HG03103 (cell line): ENCODE data around the gene DAB2IP.
"Not testable (repeated sequence)": the region's sequence is repeated elsewhere in the genome, so short reads cannot be mapped to it uniquely, and the experiment has no call there.

Experiments used
- ATAC-seq: cut with Tn5 transposase; IDR thresholded peaks from one replicate; pipeline ENCODE4 v1.9.1; 2021; ENCODE audit warnings: low read depth; ENCODE audit not compliant: unreplicated experiment

DAB2IP gene

GRCh38 chr9:121651295-121652020 lies at the start of gene DAB2IP:
Gene DAB2IP, plus strand, starts transcription at chr9:121651634. Its CDS starts 142 bp downstream, at chr9:121651776.
- ATAC-seq, result no peak

GRCh38 chr9:121603028-121603427 lies 48.4 kb upstream of the DAB2IP start:
- ATAC-seq, result no peak

DNA sequence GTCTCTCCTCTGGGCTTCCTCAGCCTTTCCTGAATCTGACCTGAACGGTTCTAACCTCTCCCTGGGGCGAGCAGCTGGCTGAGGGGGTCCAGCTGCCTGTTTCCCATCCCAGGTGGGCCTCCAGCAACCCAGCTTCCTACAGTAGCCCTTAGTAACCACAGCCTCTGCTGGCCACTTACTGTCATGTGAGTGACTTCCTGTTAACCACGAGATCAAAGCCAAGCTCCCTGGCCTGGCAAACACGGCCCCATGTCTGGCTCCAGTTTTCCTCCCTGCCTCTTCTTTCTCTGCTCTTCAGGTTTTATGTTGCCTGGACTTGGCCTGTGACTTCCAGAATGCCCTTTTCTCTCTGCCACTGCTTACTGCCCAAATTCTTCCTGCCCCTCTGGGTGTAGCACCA lies 47.2 kb upstream of the DAB2IP start:
- ATAC-seq, result no peak

- no peak for ATAC-seq
Observed at GRCh38 chr9:121604654-121605053, 46.8 kb upstream of the DAB2IP start.

GRCh38 chr9:121607434-121608167 lies 43.8 kb upstream of the DAB2IP start:
- ATAC-seq, result no peak

DNA sequence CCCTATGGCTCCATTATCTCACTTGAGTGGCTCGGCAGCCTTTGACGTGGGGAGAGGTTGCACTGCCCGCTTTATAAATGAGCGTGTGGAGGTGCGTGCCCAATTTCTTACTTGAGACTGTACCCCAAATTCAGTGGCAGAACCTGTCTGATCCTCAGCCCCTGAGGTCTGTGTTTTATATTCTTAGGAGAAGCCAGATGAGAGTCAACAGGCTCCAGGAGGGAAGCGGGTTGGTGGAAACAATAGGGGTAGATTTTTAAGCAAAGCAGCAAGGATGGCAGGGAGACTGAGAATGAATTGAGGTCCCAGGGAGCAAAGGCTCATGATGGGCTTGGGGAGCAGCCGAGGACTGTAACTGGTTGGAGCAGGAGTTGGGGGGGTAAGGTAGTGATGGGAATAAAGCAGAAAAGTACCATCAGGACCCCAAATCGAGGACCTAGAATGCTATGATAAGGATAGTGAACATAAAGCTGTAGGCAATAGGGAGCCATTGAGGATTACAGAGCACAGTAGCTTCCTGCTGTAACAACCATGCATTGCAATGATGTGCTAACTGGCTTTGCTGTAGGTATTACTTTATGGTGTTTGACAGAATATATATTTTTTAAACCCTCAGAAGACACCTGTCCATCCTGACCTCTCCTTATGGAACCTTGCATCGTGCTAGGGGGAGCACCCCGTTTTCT lies 43.1 kb upstream of the DAB2IP start:
- ATAC-seq, result no peak

GRCh38 chr9:121609822-121610637 lies 41.4 kb upstream of the DAB2IP start:
- ATAC-seq, result no peak

DNA sequence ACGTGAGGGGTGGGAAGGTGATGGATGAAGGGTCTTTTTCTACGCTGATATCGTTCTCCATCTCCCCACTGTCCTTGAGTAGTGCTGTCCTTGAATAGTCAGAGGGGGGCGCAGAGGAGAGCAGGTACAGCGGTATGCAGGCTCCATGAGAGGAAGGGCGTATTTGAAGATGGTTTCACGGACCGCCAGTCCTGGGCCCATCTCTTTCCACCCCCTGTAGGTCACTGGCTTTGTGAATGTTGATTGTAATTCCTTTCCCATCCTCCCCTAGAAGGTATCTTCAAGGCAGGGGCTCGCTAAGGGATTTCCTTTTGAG lies 40.8 kb upstream of the DAB2IP start:
- no peak for ATAC-seq

GRCh38 chr9:121612511-121612998 lies 38.9 kb upstream of the DAB2IP start:
- ATAC-seq, result no peak

DNA sequence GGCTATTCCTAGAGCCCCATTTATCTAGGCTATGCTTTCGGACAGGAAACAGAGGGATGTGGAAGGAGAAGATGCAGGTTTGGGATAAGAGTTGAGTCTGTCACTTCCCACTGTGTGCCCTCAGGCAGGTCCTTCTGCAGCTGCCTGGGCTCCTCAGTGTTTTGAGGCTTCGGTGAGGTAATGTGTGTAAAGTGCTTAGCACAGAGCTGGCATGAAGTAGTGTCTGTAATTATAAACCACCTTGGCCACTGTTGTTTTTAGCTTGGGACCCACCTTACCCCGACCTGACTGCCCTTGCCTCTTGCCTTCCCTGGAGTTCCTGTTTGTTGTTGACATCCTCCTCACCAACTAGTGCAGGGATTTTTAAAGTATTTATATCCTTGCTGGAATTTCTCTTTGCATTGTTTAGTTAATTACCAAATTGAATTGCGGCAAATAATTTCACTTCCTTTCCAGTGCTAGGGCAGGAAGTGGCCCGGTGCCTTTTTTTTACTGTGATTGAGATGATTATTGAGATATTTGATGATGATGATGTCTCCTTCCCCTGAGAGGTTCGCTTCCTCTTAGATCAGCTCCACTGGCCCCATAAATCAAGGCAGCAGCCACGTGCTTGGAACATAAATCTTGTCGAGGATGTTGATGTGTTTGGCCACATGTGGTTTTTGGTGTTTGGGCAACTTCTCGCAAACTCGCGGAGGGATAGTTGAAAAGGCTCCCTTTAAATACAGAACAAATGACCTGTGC lies 38.3 kb upstream of the DAB2IP start:
- ATAC-seq, result no peak

DNA sequence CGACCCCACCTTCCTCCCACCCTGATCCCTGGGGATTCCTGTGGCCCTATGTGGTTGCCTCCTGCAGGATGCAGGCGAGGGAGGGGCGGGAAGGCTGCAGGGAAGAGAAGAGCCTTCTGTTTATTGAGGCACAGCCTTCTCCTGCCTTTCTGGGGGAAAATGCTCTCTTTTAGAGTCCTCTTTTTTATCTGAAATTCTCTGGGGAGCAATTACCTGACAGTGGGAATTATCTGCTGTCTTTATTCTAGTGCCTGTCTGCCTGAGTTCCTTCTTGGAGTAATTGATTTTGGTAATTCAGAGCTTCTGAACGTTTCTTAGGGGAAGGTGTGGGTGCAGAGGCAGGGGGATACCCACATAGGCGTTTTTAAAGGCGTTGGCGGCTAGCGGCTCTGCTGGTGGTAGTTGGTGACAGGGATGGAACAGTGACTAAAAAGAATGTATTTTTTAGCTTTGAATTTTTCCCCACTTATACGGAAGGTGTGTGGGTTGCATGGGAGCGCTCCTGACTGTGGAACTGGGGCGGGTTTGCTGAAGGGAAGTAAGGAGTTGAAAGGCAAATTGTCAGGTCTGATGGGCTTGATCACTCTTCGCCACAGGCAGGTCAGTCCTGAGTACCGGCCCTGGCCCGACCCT lies 35.2 kb upstream of the DAB2IP start:
- ATAC-seq, result no peak

GRCh38 chr9:121618504-121618903 lies 32.9 kb upstream of the DAB2IP start:
- no peak for ATAC-seq

DNA sequence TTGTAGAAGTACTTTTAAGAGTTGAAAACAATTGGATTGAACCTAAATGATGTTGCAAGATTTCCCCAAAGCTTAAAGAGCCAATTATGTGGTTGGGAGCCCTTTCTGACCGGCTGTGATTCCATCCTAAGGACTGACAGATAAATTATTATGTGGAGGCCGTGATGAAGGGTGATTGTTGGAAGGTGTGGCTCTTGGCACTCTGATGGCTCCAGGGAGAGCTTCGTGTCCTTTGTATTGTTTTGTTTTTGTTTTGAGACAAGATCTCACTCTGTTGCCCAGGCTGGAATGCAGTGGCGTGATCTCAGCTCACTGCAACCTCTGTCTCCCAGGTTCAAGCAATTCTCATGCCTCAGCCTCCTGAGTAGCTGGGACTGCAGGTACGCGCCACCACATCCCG lies 32.5 kb upstream of the DAB2IP start:
- not testable (repeated sequence) for ATAC-seq

- no peak for ATAC-seq
Observed at GRCh38 chr9:121619545-121620324, 31.7 kb upstream of the DAB2IP start.

GRCh38 chr9:121620325-121620673 lies 31.1 kb upstream of the DAB2IP start:
- ATAC-seq, result no peak

- ATAC-seq, result no peak
Observed at GRCh38 chr9:121620777-121621449, 30.5 kb upstream of the DAB2IP start.

GRCh38 chr9:121622387-121623203 lies 28.8 kb upstream of the DAB2IP start:
- ATAC-seq, result no peak
